IMR-90 (cell line): ENCODE results near the gene TMEM161B. TPM values are rescaled to one million over a fixed set of nuclear protein-coding genes. Genes with fewer than 3 reads are reported as not detected.

ENCODE experiments used
- ATAC-seq: fragments of 200-7000 bp; cut with Tn5 transposase; 2 replicates; pipeline ENCODE4 v1.9.1; 2020; ENCODE audit warnings: low read depth, mild to moderate bottlenecking, moderate library complexity
- BruUV-seq: library from RNA; stranded (reverse); fragments of 400-500 nt; replicated peaks from 2 replicates; lab custom pipeline; 2021; lab: Mats Ljungman, UMichigan
- CTCF ChIA-PET: fragments of 300-600 bp; formaldehyde crosslinking; extraction: SDS; loops from one replicate; lab custom pipeline; 2021; ENCODE audit warnings: antibody characterized with exemption; lab: Yijun Ruan, JAX
- POLR2A ChIA-PET: fragments of 300-600 bp; sonication (Branson Sonifier 250); formaldehyde crosslinking; loops from one replicate; lab custom pipeline; 2022; ENCODE audit warnings: antibody characterized with exemption; ENCODE audit not compliant: unreplicated experiment; lab: Charles Lee
- DNase-seq: peaks from one replicate; pipeline ENCODE4 v3.0.0; 2013
- H2AFZ ChIP-seq: replicated peaks from 2 replicates; pipeline ENCODE3; 2013; ENCODE audit warnings: low read length, mild to moderate bottlenecking; ENCODE audit not compliant: poor library complexity
- H2AK5ac ChIP-seq: 2 replicates; pipeline ENCODE4 v1.6.1; 2013; ENCODE audit warnings: low read depth, low read length, inconsistent platforms
- H2AK9ac ChIP-seq: replicated peaks from 2 replicates; pipeline ENCODE3; 2013; ENCODE audit warnings: mild to moderate bottlenecking, low read depth, low read length, moderate library complexity; ENCODE audit not compliant: poor library complexity
- H2BK120ac ChIP-seq: 2 replicates; pipeline ENCODE4 v1.6.1; 2013; ENCODE audit warnings: low read depth, low read length, inconsistent platforms
- H2BK15ac ChIP-seq: 3 replicates; pipeline ENCODE4 v1.6.1; 2013; ENCODE audit warnings: low read depth, low read length, inconsistent platforms
- H2BK20ac ChIP-seq: 2 replicates; pipeline ENCODE4 v1.6.1; 2013; ENCODE audit warnings: low read depth, mild to moderate bottlenecking, inconsistent platforms, low read length, moderate library complexity
- H2BK5ac ChIP-seq: 2 replicates; pipeline ENCODE4 v1.6.1; 2013; ENCODE audit warnings: mild to moderate bottlenecking, low read depth, low read length, inconsistent platforms; ENCODE audit not compliant: poor library complexity, severe bottlenecking
- H3K14ac ChIP-seq: replicated peaks from 2 replicates; pipeline ENCODE4 v1.6.1; 2013; ENCODE audit warnings: low read depth, low read length, inconsistent platforms
- H3K18ac ChIP-seq: 2 replicates; pipeline ENCODE4 v1.6.1; 2013; ENCODE audit warnings: low read depth, low read length, control low read depth
- H3K23ac ChIP-seq: 2 replicates; pipeline ENCODE4 v1.6.1; 2013; ENCODE audit warnings: low read depth, low read length, inconsistent platforms
- H3K27ac ChIP-seq: 2 replicates; pipeline ENCODE4 v1.5.1; 2013; ENCODE audit warnings: mild to moderate bottlenecking, control low read depth, low read length; ENCODE audit not compliant: insufficient read depth
- H3K27me3 ChIP-seq: 2 replicates; pipeline ENCODE4 v1.6.1; 2013; ENCODE audit warnings: low read length; ENCODE audit not compliant: control insufficient read depth, insufficient read depth
- H3K36me3 ChIP-seq: 2 replicates; pipeline ENCODE4 v1.6.1; 2013; ENCODE audit warnings: low read length, mixed read lengths; ENCODE audit not compliant: control insufficient read depth, insufficient read depth
- H3K4ac ChIP-seq: 2 replicates; pipeline ENCODE4 v1.6.1; 2013; ENCODE audit warnings: low read depth, low read length, inconsistent platforms
- H3K4me1 ChIP-seq: 2 replicates; pipeline ENCODE4 v1.6.1; 2013; ENCODE audit warnings: low read length, mixed read lengths; ENCODE audit not compliant: control insufficient read depth, insufficient read depth
- H3K4me2 ChIP-seq: 2 replicates; pipeline ENCODE4 v1.6.1; 2013; ENCODE audit warnings: low read depth, mild to moderate bottlenecking, control low read depth, low read length, moderate library complexity
- H3K4me3 ChIP-seq: 2 replicates; pipeline ENCODE4 v1.5.1; 2013; ENCODE audit warnings: low read depth, mild to moderate bottlenecking, control low read depth, low read length, moderate library complexity; ENCODE audit not compliant: insufficient read depth
- H3K56ac ChIP-seq: 2 replicates; pipeline ENCODE4 v1.6.1; 2013; ENCODE audit warnings: low read length, inconsistent platforms; ENCODE audit not compliant: insufficient read depth; ENCODE audit errors: extremely low read depth
- H3K79me1 ChIP-seq, 2 experiments: 2 replicates each; pipeline ENCODE4 v1.6.1; 2013; ENCODE audit warnings: low read length in 2 of 2, inconsistent platforms in 1 of 2, low read depth in 1 of 2
- H3K9ac ChIP-seq: 2 replicates; pipeline ENCODE4 v1.6.1; 2013; ENCODE audit warnings: low read depth, low read length, control low read depth
- H3K9me1 ChIP-seq: 2 replicates; pipeline ENCODE4 v1.6.1; 2013; ENCODE audit warnings: low read length, inconsistent platforms; ENCODE audit not compliant: insufficient read depth
- H3K9me3 ChIP-seq: 2 replicates; pipeline ENCODE4 v1.6.1; 2013; ENCODE audit warnings: low read length; ENCODE audit not compliant: control insufficient read depth, insufficient read depth
- H4K20me1 ChIP-seq: 2 replicates; pipeline ENCODE4 v1.6.1; 2013; ENCODE audit warnings: low read length, inconsistent platforms; ENCODE audit not compliant: insufficient read depth
- H4K5ac ChIP-seq: 2 replicates; pipeline ENCODE4 v1.6.1; 2013; ENCODE audit warnings: mild to moderate bottlenecking, low read depth, low read length, control low read depth
- H4K8ac ChIP-seq, 2 experiments: 2 replicates each; pipeline ENCODE4 v1.6.1; 2013; ENCODE audit warnings: low read depth in 2 of 2, low read length in 2 of 2, control low read depth in 1 of 2, inconsistent platforms in 1 of 2
- H4K91ac ChIP-seq: 2 replicates; pipeline ENCODE4 v1.6.1; 2013; ENCODE audit warnings: low read depth, low read length, inconsistent platforms; ENCODE audit not compliant: insufficient read depth
- BHLHE40 ChIP-seq: fragments of 150-350 bp; IDR thresholded peaks from 2 replicates; pipeline ENCODE4 v1.6.1; 2016; ENCODE audit warnings: mild to moderate bottlenecking, low read depth, low read length
- CEBPB ChIP-seq: IDR thresholded peaks from 2 replicates; pipeline ENCODE4 v1.6.1; 2012; ENCODE audit warnings: low read depth, low read length, improper control_type of control experiment
- CHD1 ChIP-seq: IDR thresholded peaks from 2 replicates; pipeline ENCODE4 v1.6.1; 2012; ENCODE audit warnings: low read depth, low read length, improper control_type of control experiment
- CTCF ChIP-seq: conservative IDR thresholded peaks from 2 replicates; pipeline ENCODE4 v1.5.1; 2012; ENCODE audit warnings: mild to moderate bottlenecking, low read depth, low read length, improper control_type of control experiment
- ELK1 ChIP-seq: fragments of 150-350 bp; IDR thresholded peaks from 2 replicates; pipeline ENCODE4 v1.6.1; 2016; ENCODE audit warnings: low read depth, mild to moderate bottlenecking, low read length, moderate library complexity, borderline replicate concordance
- FOS ChIP-seq: fragments of 150-350 bp; IDR thresholded peaks from 2 replicates; pipeline ENCODE4 v1.6.1; 2016; ENCODE audit warnings: low read depth, low read length
- MAFK ChIP-seq: IDR thresholded peaks from 2 replicates; pipeline ENCODE4 v1.6.1; 2012; ENCODE audit warnings: low read depth, low read length, improper control_type of control experiment
- MAZ ChIP-seq: IDR thresholded peaks from 2 replicates; pipeline ENCODE4 v1.6.1; 2012; ENCODE audit warnings: low read depth, mild to moderate bottlenecking, low read length, improper control_type of control experiment, moderate library complexity, borderline replicate concordance
- MXI1 ChIP-seq: IDR thresholded peaks from 2 replicates; pipeline ENCODE4 v1.6.1; 2012; ENCODE audit warnings: low read depth, mild to moderate bottlenecking, low read length, moderate library complexity, borderline replicate concordance
- NFE2L2 ChIP-seq: fragments of 150-350 bp; IDR thresholded peaks from 2 replicates; pipeline ENCODE4 v1.6.1; 2016; ENCODE audit warnings: low read depth, mild to moderate bottlenecking, low read length
- POLR2A ChIP-seq: IDR thresholded peaks from 2 replicates; pipeline ENCODE4 v1.6.1; 2012; ENCODE audit warnings: mild to moderate bottlenecking, low read depth, low read length
- RAD21 ChIP-seq: IDR thresholded peaks from 2 replicates; pipeline ENCODE4 v1.6.1; 2012; ENCODE audit warnings: low read length, improper control_type of control experiment
- RCOR1 ChIP-seq: IDR thresholded peaks from 2 replicates; pipeline ENCODE4 v1.6.1; 2012; ENCODE audit warnings: mild to moderate bottlenecking, low read length, improper control_type of control experiment; ENCODE audit not compliant: insufficient replicate concordance
- RFX5 ChIP-seq: IDR thresholded peaks from 2 replicates; pipeline ENCODE4 v1.8.0; 2012; ENCODE audit warnings: low read depth, mild to moderate bottlenecking, low read length, moderate library complexity
- SMC3 ChIP-seq: fragments of 150-350 bp; IDR thresholded peaks from 2 replicates; pipeline ENCODE4 v1.6.1; 2016; ENCODE audit warnings: low read depth, mild to moderate bottlenecking, antibody characterized with exemption, low read length, moderate library complexity
- USF2 ChIP-seq: fragments of 150-350 bp; IDR thresholded peaks from 2 replicates; pipeline ENCODE4 v1.6.1; 2017; ENCODE audit warnings: mild to moderate bottlenecking, antibody characterized with exemption, low read length, low read depth
- WGBS, 2 experiments: methylation state at CpG; one replicate each; pipeline versions ENCODE4 v1.1.5 to v1.1.7; 2013; ENCODE audit warnings: missing lambda C conversion rate in 2 of 2; ENCODE audit not compliant: insufficient read length in 1 of 2; ENCODE audit errors: extremely low coverage in 2 of 2; 5-methylcytosine and 5-hydroxymethylcytosine counted together
- dilution Hi-C: fragments of 300-500 bp; cut with HindIII; formaldehyde crosslinking; loops from one replicate; pipeline ENCODE4 v1.14.3; 2018; ENCODE audit warnings: low sequenced_read_pairs; ENCODE audit not compliant: unreplicated experiment
- in situ Hi-C: fragments of 300-500 bp; cut with MboI; formaldehyde crosslinking; loops from 3 replicates; pipeline ENCODE4 v1.14.3; 2019; ENCODE audit warnings: low sequenced_read_pairs, inconsistent platforms, mixed read lengths
- intact Hi-C: fragments of 100-400 bp; cut with micrococcal nuclease; formaldehyde crosslinking; loops from 2 replicates; pipeline ENCODE4 v1.10.0; 2022
- polyA plus RNA-seq, 3 experiments: library from polyadenylated mRNA; depleted of rRNA; stranded (reverse); fragments of >200 nt; gene quantifications; 2 replicates each; pipeline ENCODE4 v1.2.3, GENCODE V29; 2012; ENCODE audit warnings: low replicate concordance in 1 of 3
- total RNA-seq: library from RNA; depleted of rRNA; stranded (reverse); fragments of >200 nt; gene quantifications from 2 replicates; pipeline ENCODE4 v1.2.3, GENCODE V29; 2012

The TMEM161B gene
- total and polyA plus RNA-seq, 2 of the 4 experiments (the other 2 are of a cell fraction), result 7.4 to 9.3 TPM

GRCh38 chr5:88290801-88291200 is 22.2 kb upstream of the TMEM161B start:
- no peak overlapping the region for H3K18ac ChIP-seq
- no peak overlapping the region for H4K91ac ChIP-seq
- H3K27ac ChIP-seq, result no peak overlapping the region
- H2AK5ac ChIP-seq, result no peak overlapping the region
- peak; percentile 72 for DNase-seq
- no peak overlapping the region for H4K5ac ChIP-seq
- H3K4me1 ChIP-seq, result no peaks in the 10 kb centered on the region
- H2BK5ac ChIP-seq, result no peak overlapping the region
- H3K36me3 ChIP-seq, result 0 out of 2 replicates have a peak, but pooled peaks cover 2% of the 10 kb centered on the region
- H3K14ac ChIP-seq, result no peak overlapping the region
- TF ChIP-seq POLR2A (no peak), NFE2L2 (no peak), CTCF (no peak), MXI1 (no peak), RAD21 (no peak), MAZ (no peak), USF2 (no peak), SMC3 (no peak), CEBPB (no peak), RFX5 (no peak), ELK1 (no peak), CHD1 (no peak), BHLHE40 (no peak), RCOR1 (no peak), MAFK (no peak), FOS (no peak)
- H3K27me3 ChIP-seq, result no peaks in the 10 kb centered on the region
- dilution Hi-C loops, result no loop called here
- no peaks in the 10 kb centered on the region for H4K20me1 ChIP-seq
- H2AK9ac ChIP-seq, result no peak overlapping the region
- POLR2A ChIA-PET, result no interaction called here
- CTCF ChIA-PET, result interaction anchor here (1.2 kb wide), 1 partner anchor 10 kb away, joined by 3 read pairs; no protein-coding TSS in a partner anchor
- intact Hi-C loops, result no loop called here
- H3K4ac ChIP-seq, result no peak overlapping the region
- H2BK20ac ChIP-seq, result no peak overlapping the region
- no peak overlapping the region for H2AFZ ChIP-seq
- H3K9ac ChIP-seq, result no peak overlapping the region
- no peak overlapping the region for H2BK15ac ChIP-seq
- no peak overlapping the region for H3K4me3 ChIP-seq
- H4K8ac ChIP-seq, result no peak overlapping the region
- no peak; the same call in 1 of the 2 replicates for ATAC-seq
- no peak overlapping the region for H3K23ac ChIP-seq
- H3K56ac ChIP-seq, result no peak overlapping the region
- BruUV-seq, result no TSS peak
- WGBS, 2 experiments, result no CpG with 5 or more reads among the region's 3 CpGs
- no peak overlapping the region for H3K4me2 ChIP-seq
- no peaks in the 10 kb centered on the region for H3K9me3 ChIP-seq
- in situ Hi-C loops, result no loop called here
- no peaks in the 10 kb centered on the region for H3K9me1 ChIP-seq
- H3K79me1 ChIP-seq, result no peaks in the 10 kb centered on the region
- H2BK120ac ChIP-seq, result no peak overlapping the region
